Activated CD4-positive, alpha-beta T cell treated with anti-CD3 and anti-CD28 coated beads, Interleukin-2, Interleukin-4, amounts not matched to agents 100 ng/mL and 50 ng/mL, durations not matched to agents 16 hours and 8 hours (primary cell): ENCODE data around the gene C12orf60.

Source experiments
- DNase-seq: peaks from one replicate; pipeline ENCODE4 v3.0.0-alpha.2; 2020; ENCODE audit warnings: low spot score

Gene C12orf60

DNA sequence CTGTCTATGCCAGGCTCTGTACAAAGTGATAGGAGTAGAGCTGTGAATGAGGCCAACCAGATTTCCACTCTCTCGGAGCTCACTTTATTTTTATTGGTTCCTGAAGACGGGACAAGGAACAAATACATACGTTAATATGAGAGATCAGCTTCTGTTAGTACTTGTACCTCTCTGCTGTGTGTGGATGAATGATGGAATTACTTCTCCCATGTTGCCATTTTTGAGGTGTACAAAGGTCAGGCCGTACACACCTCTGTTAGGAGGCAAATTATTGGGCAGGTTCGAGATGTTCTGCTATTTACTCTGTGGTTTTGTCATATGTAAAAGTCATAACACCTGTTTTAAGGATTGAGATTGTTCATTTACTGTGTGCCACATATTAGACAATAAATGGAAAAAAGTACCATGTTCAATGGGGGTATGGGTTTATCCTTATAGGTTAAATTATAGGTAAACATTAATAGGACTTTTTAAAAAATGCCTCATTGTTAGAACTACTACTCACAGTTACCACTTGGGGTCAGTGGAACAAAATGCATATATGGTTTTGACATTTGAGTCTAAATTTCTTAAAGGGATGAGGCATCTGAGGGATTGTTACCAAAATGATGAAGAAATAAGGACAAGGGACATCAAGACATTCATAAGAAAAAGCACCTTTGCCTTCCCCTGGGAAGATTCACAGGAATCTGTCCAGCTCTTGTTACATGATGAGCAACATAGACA, 27.1 kb upstream of the C12orf60 start:
- DNase-seq = peak; percentile 26

DNA sequence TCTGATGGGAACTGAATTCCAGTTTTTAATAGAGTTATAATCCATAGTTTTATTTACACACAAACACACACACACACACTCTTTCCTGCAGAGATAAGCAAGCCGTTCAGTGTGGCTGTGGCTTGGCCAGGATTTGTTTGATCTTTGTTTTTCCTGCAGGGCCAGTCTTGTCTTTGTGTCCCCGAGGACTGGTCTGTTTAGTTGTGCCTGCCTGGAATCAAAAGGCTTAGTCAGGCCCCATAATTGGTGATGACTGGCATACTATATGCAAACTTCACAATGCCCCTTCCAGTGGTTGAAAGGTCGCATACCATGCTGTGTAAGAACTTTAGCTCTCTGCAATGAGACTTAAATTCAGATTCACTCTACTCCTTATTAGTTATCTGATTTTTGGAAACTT, 26.2 kb upstream of the C12orf60 start:
- no peak for DNase-seq

- no peak for DNase-seq
These were observed 23.6 kb upstream of the C12orf60 start for GRCh38 chr12:14779834-14780233.

DNA sequence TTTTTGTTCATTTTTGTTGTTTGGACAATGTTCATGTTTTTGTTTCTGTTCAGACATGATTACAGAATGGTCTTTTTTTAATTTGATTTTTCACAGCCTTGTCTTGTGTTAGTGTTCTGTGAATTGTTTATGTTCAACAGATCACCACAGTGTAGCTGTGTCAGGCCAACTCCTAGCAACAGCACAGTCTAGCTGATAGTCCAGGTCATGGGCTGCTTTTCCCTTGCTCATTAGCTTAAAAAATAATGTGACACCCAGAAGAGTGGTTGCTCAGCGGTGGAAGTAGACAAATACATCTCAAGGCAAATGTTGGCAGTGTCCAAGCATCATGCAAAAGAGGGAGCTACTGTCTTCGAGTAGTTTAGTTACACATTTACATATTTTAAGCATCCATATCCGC, 22.6 kb upstream of the C12orf60 start:
- no peak for DNase-seq

DNA sequence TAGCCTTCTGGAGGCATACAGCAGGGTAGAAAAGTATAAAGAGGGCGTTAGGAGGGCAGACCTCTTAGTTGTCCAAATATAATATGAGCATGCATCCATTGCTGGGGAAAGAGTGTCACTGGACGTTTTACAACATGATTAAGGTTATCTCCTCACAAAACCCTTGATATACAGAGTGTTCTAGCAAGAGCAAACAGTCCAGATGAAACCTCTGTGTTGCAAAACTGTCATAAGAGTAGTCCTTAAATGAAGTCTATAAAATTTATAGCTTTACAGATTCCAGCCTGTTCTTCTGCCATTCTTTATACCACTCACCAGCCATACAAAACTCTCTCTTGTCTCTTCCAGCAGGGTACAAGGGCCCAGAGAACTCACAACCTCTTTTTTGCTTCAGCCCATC, 21.9 kb upstream of the C12orf60 start:
- DNase-seq = no peak

DNA sequence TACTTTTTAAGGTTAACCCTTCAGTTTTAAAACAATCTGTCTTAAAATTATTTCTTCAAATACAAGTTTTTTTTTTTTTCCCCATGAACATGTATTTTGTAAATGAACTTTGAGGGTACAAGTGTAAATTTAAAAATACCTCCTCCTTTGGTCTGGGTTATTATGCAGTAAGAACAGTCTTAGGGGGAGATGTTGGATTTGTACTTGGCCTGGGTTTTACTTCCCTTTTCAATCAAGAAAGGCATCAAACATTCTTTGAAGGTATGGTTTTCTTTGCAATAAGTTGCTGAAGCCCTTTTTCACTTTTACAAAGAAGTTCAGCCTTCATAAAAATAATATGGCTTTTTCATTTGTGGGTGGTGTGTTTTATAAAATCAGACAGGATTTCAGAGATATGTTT, 20.7 kb upstream of the C12orf60 start:
- no peak for DNase-seq

DNA sequence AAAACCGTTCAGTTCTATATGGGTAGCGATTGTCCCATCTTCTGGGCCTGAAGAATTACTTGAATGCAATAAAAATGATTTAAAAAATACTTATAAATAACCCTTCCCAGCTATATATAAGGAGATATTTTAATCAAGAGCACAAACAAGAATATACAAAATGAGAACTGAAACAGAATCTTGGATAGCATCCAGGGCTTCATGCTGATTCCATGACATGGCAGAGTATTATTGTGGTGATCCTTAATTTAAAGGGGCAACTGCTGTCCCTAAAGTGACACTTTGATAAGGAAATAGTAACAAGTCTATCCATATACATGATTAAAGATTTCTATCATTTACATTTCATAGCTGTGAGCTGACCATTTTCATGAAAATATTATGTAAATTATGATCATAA, 19.0 kb upstream of the C12orf60 start:
- no peak for DNase-seq

GRCh38 chr12:14785568-14785967, 17.9 kb upstream of the C12orf60 start:
- no peak for DNase-seq

GRCh38 chr12:14795028-14795448, 8.4 kb upstream of the C12orf60 start:
- no peak for DNase-seq

- DNase-seq = no peak
These were observed 1.2 kb upstream of the C12orf60 start for GRCh38 chr12:14802247-14802646.

DNA sequence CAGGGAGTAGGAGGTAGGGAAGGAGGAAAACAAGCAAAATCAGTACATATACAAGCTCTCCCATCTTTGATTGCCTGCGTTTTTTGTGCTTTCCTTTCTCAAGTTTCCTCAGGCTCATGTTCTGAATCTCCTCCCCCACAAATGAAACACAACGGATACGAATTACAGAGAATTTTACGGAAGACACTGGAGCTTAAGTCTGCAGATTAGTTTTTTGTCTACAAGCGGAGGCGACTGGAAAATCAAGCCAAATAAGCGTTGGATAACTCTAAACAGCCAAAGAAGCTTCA, 804 bp upstream of the C12orf60 start:
- DNase-seq = no peak

- DNase-seq = no peak
These were observed 325 bp downstream of the C12orf60 start for GRCh38 chr12:14803830-14804160.

DNA sequence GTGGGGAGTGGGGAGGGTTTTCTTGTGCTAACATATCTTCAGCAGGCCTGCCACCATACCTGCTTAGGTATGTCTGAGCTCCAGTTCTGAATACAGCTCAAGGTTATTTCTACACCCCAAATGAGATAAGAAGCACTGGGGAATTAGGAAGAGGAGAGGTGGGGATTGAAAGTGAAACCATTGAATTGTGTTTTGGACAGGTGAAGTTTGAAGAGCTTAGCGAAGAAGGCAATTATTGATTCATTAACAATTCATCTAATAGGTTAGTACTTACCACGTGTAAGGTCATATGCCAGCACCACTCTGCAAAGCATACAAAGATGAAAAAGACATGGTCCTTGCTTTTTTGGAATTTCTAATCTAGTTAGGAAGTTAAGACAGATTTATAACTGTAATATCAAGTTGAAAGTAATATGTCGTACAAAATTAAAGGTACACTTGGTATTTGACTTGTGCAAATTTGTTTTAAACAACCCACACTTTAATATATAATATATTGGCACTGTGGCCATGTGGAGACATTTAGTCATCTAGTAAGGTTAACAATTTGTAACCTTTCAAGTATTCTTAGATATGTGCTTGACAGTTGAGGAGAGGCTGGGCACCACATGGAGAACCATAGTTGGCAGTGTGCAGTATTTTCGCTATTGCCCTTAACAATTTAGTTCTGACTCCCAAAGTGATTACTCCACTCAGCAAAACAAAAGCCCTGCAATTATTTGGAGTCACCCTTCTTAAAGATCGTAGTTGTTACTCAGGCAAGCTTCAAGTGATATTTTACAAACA, 6.9 kb downstream of the C12orf60 start:
- no peak for DNase-seq

DNA sequence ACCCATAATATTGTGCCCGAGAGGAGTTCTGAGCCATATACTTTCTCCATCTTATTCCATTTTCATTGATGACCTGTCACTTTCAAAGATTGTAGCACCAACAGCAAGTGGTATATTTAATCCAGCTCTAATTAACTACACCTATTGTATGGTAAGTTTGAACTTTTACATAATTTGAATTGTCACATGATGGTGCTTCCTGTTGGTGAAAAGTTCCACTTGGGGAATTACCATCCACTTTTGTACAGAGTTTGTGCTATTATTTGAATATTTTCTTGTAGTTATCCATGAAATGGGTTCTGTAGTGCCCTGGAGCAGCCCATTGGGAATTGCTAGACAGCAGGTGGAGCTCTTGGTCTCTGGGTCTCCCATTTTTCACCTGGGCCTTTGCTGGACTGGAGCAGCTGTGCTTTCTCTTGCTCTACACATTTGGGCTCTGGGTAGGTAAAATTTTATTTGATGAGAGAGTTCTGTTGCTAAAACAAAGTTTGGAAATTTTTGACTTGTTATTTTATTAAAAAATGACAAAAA, 7.5 kb downstream of the C12orf60 start:
- DNase-seq = no peak

DNA sequence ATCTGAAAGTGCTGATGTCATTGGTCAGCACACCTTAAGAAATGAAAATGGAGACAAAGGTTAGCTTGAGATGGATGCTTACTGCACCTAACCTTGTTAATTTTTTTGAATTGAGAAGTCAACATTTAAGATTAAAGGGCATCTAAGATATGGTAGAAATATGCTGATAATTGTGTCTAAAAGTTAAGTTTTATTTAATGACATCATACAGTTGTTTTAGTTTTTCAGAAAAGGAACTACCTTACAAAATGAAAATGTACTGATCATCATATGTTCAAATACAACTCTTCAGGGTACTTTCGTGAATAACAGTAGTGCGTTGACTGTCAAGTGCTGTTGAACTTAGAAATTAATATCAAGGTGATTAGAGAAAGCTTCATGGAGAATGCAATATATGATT, 8.0 kb downstream of the C12orf60 start:
- no peak for DNase-seq

- DNase-seq = no peak
These were observed 10.5 kb downstream of the C12orf60 start, which contains the start of gene SMCO3 for GRCh38 chr12:14814014-14814413. Gene SMCO3, minus strand, starts transcription at chr12:14814182. Its CDS starts 7,502 bp downstream, at chr12:14806680.

GRCh38 chr12:14824012-14824634, 20.7 kb downstream of the C12orf60 start:
- DNase-seq = peak; percentile 24

DNA sequence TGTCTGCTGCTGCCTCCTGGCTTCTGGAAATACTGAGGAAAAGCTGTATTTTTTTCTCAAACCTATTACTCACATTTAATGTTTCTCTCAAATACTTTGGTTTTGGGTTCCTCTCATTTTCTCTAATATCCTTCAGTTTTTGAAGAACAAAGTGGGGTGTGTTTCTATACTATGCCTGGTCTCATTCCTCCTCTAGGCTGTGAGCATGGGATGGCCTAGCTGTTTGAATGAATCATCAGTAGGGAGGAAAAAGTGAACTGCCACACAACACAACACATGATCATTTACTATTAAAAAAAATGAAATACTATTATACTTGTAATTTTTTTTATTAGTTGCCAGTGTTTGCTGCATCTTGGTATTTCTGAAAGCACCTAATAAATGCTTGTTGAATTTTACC, 21.8 kb downstream of the C12orf60 start:
- no peak for DNase-seq

- no peak for DNase-seq
These were observed 23.0 kb downstream of the C12orf60 start for GRCh38 chr12:14826491-14826890.

DNA sequence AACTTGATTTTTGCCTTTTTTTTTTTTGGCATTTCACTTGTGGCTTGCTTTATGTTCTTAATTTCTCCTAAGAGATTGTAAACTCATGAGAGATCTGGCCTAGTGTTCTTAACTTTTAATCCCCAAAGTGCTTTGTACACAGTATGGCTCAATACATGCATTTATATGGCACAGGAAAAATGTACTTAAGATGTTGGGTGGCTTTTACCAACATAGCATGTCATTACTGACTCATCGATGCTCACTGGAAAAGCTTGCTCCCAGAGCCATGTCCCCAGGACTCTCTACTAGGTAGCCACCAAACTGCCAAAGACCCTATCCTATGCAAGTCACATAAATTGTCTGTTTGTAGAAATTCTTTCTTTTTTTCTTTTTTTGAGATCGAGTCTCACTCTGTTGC, 23.6 kb downstream of the C12orf60 start:
- DNase-seq = no peak

GRCh38 chr12:14828892-14829291, 25.4 kb downstream of the C12orf60 start:
- DNase-seq = no peak

DNA sequence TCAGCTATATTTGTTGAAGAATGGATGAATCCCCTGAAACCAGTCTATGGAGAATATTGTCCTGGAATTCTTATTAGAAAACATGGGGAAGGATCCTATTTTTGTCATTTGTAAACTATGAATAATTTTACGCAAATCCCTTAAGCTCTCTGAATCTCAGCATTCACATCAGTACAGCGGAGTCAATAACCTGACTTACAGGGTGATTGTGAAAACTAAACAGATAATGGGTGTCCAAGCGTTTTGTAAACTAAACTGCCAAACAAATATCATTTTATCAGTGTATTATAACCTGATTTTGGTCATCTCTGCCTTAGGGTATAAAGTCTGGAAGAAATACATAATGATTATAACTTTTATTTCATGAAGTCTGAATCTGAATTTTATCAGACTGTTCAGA, 29.9 kb downstream of the C12orf60 start:
- DNase-seq = no peak

- DNase-seq = no peak
These were observed 30.5 kb downstream of the C12orf60 start for GRCh38 chr12:14833952-14834351.
